Glutamatergic neuron (in vitro differentiated cells): Measurements from ENCODE around the gene TRIM9. TPM values are rescaled to one million over a fixed set of nuclear protein-coding genes. Genes with fewer than 3 reads are reported as not detected.

Experiments used
- DNase-seq: peaks from one replicate; pipeline ENCODE4 v3.0.0; 2022
- H3K27ac Mint-ChIP-seq: one replicate; pipeline ENCODE4 v1.8.0; 2020; ENCODE audit warnings: mild to moderate bottlenecking, mixed read lengths, inconsistent platforms; ENCODE audit not compliant: unreplicated experiment
- H3K27me3 Mint-ChIP-seq: one replicate; pipeline ENCODE4 v1.8.0; 2020; ENCODE audit warnings: mild to moderate bottlenecking, moderate library complexity, mixed read lengths, inconsistent platforms; ENCODE audit not compliant: unreplicated experiment
- H3K36me3 Mint-ChIP-seq: one replicate; pipeline ENCODE4 v1.8.0; 2020; ENCODE audit warnings: mild to moderate bottlenecking, mixed read lengths, inconsistent platforms; ENCODE audit not compliant: unreplicated experiment
- H3K4me1 Mint-ChIP-seq: one replicate; pipeline ENCODE4 v1.8.0; 2020; ENCODE audit warnings: mild to moderate bottlenecking, low read depth, mixed read lengths, inconsistent platforms; ENCODE audit not compliant: unreplicated experiment
- H3K4me3 Mint-ChIP-seq: one replicate; pipeline ENCODE4 v1.8.0; 2020; ENCODE audit warnings: mild to moderate bottlenecking, mixed read lengths, inconsistent platforms; ENCODE audit not compliant: unreplicated experiment
- H3K9me3 Mint-ChIP-seq: one replicate; pipeline ENCODE4 v1.8.0; 2020; ENCODE audit warnings: mild to moderate bottlenecking, moderate library complexity, mixed read lengths, inconsistent platforms; ENCODE audit not compliant: unreplicated experiment
- total RNA-seq: library from RNA; stranded (reverse); fragmentation: NEBNext Ultra II Directional; extraction: Animal tissue kit (Norgen Biotek cat#: 25700); gene quantifications from one replicate; pipeline ENCODE4 v1.2.1, GENCODE V29; 2021; ENCODE audit not compliant: unreplicated experiment
- TF ChIP-seq, protein P1 (sequence below): fragments of 200-600 bp; sonication (generic); IDR thresholded peaks from one replicate; pipeline ENCODE4 v1.5.0; 2021; ENCODE audit not compliant: partially characterized antibody, unreplicated experiment

TRIM9 gene
- total RNA-seq, 1 donor from 2014 or later = 11.9 TPM

GRCh38 chr14:51082349-51082748 is 12.6 kb downstream of the TRIM9 start:
- DNase-seq = no peak
- Mint-ChIP-seq H3K4me3 (no peak overlapping the region), H3K27ac (no peak overlapping the region), H3K4me1 (peaks cover 3% of the 10 kb centered on the region), H3K9me3 (no peaks in the 10 kb centered on the region), H3K36me3 (no peaks in the 10 kb centered on the region), H3K27me3 (no peaks in the 10 kb centered on the region)
- TF ChIP-seq, protein P1, sequence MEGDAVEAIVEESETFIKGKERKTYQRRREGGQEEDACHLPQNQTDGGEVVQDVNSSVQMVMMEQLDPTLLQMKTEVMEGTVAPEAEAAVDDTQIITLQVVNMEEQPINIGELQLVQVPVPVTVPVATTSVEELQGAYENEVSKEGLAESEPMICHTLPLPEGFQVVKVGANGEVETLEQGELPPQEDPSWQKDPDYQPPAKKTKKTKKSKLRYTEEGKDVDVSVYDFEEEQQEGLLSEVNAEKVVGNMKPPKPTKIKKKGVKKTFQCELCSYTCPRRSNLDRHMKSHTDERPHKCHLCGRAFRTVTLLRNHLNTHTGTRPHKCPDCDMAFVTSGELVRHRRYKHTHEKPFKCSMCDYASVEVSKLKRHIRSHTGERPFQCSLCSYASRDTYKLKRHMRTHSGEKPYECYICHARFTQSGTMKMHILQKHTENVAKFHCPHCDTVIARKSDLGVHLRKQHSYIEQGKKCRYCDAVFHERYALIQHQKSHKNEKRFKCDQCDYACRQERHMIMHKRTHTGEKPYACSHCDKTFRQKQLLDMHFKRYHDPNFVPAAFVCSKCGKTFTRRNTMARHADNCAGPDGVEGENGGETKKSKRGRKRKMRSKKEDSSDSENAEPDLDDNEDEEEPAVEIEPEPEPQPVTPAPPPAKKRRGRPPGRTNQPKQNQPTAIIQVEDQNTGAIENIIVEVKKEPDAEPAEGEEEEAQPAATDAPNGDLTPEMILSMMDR = no peak

DNA sequence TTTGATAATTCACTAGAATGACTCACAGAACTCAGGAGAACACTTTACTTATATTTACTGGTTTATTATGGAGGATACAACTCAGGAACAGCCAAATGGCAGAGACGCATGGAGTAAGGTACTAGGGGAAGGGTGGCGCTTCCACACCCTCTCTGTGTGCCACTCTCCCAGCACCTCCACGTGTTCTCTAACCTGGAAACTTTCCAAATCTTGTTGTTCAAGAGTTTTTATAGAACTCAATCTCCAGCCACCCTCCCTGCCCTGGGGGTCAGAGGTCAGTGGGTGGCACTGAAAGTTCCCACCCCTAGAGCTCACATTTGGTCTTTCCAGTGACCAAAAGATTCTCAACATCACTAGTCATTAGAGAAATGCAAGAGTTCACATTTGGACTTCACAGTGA is 13.2 kb downstream of the TRIM9 start:
- no peaks in the 10 kb centered on the region for H3K36me3 Mint-ChIP-seq
- DNase-seq = no peak
- peaks cover 3% of the 10 kb centered on the region for H3K4me1 Mint-ChIP-seq
- no peaks in the 10 kb centered on the region for H3K9me3 Mint-ChIP-seq
- no peak overlapping the region for H3K4me3 Mint-ChIP-seq
- H3K27ac Mint-ChIP-seq = no peak overlapping the region
- H3K27me3 Mint-ChIP-seq = no peaks in the 10 kb centered on the region
- TF ChIP-seq, protein P1 = no peak

- Mint-ChIP-seq H3K4me3 (no peak overlapping the region), H3K9me3 (no peaks in the 10 kb centered on the region), H3K36me3 (no peaks in the 10 kb centered on the region)
Observed at GRCh38 chr14:51081209-51081608, 13.7 kb downstream of the TRIM9 start.

DNA sequence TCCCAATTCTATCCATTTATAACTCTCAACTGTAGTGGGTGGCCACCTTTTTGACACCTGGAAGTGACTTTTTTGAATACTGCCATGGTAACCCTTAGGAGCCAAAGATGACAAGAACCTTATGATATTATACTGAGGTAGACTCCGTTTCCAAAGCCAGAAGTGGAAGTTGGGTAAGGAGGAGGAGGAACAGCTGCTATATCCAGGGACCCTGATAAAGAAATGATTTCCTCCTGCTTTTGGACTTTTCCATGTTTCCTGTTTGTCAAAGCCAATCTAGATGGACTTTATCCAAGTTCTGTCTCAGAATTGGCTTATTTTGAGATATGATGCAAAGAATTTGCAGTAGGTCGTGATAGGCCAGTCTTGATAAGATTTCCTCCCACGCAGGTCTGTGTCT is 14.3 kb downstream of the TRIM9 start:
- Mint-ChIP-seq H3K27me3 (no peaks in the 10 kb centered on the region), H3K36me3 (no peaks in the 10 kb centered on the region), H3K4me1 (peaks cover 3% of the 10 kb centered on the region), H3K4me3 (no peak overlapping the region), H3K9me3 (no peaks in the 10 kb centered on the region), H3K27ac (no peak overlapping the region)
- TF ChIP-seq, protein P1 = no peak
- DNase-seq = no peak

More at GRCh38 chr14:51081209-51081608, 13.7 kb downstream of the TRIM9 start:
- TF ChIP-seq, protein P1 = no peak
- Mint-ChIP-seq H3K27ac (no peak overlapping the region), H3K27me3 (no peaks in the 10 kb centered on the region), H3K4me1 (peaks cover 3% of the 10 kb centered on the region)
- DNase-seq = no peak

GRCh38 chr14:51079489-51079888 is 15.4 kb downstream of the TRIM9 start:
- TF ChIP-seq, protein P1 = no peak
- Mint-ChIP-seq H3K36me3 (no peaks in the 10 kb centered on the region), H3K4me1 (peaks cover 1% of the 10 kb centered on the region), H3K27me3 (no peaks in the 10 kb centered on the region), H3K4me3 (no peak overlapping the region), H3K9me3 (no peaks in the 10 kb centered on the region), H3K27ac (no peak overlapping the region)
- no peak for DNase-seq
